ENCODE results near the gene SLC30A10. TPM values are rescaled to one million over a fixed set of nuclear protein-coding genes. Genes with fewer than 3 reads are reported as not detected.
"Not testable (repeated sequence)": the region's sequence is repeated elsewhere in the genome, so short reads cannot be mapped to it uniquely, and the experiment has no call there.

Gene SLC30A10
- total and polyA plus RNA-seq, 2 donors (not counting 1 experiment from before 2014, with no cell fraction given), result 0.06 TPM; not detected in 1

- H3K27ac Mint-ChIP-seq; H3K4me3 Mint-ChIP-seq; H3K9me3 ChIP-seq (ENCODE audit: control extremely low read depth in 1 of 3, control insufficient read depth in 2 of 3, insufficient read depth in 1 of 3, low read length in 2 of 3): not testable (repeated sequence)
Observed at GRCh38 chr1:219888667-219889066, 39.7 kb downstream of the SLC30A10 start.

GRCh38 chr1:219885680-219886079 is 42.7 kb downstream of the SLC30A10 start:
- intact Hi-C loops (cut with micrococcal nuclease), result no loop called here

More at GRCh38 chr1:219888667-219889066, 39.7 kb downstream of the SLC30A10 start:
- H3K36me3 ChIP-seq (replicated peaks in 1 of 2; ENCODE audit: control extremely low read depth in 1 of 2, control insufficient read depth in 1 of 2, extremely low read depth in 1 of 2, insufficient read depth in 2 of 2, low read length in 1 of 2); ATAC-seq (ENCODE audit: low read depth); H3K9ac ChIP-seq (ENCODE audit: low read length); intact Hi-C loops (cut with micrococcal nuclease); H3K4me1 Mint-ChIP-seq; CTCF ChIA-PET; H3K4me2 ChIP-seq (replicated peaks; ENCODE audit: low read depth, low read length, poor library complexity, severe bottlenecking); DNase-seq; H4K20me1 ChIP-seq (ENCODE audit: control insufficient read depth, insufficient read depth, low read length, poor library complexity, severe bottlenecking); H3K27ac ChIP-seq (ENCODE audit: low read length in 2 of 2); H3K4me3 ChIP-seq (ENCODE audit: control extremely low read depth in 1 of 5, extremely low read depth in 1 of 5, insufficient read depth in 1 of 5, low read depth in 2 of 5, low read length in 4 of 5); H3K4me1 ChIP-seq (ENCODE audit: control insufficient read depth in 2 of 2, insufficient read depth in 2 of 2, low read length in 2 of 2); H3K27me3 ChIP-seq (replicated peaks in 1 of 4; ENCODE audit: control extremely low read depth in 1 of 4, control insufficient read depth in 3 of 4, insufficient read depth in 4 of 4, low read length in 3 of 4); POLR2A ChIA-PET; H2AFZ ChIP-seq (ENCODE audit: insufficient read depth, low read depth, low read length, poor library complexity, severe bottlenecking); H3K79me2 ChIP-seq (ENCODE audit: control insufficient read depth, insufficient read depth, low read length); H3K9me3 Mint-ChIP-seq (ENCODE audit: insufficient read depth): not testable (repeated sequence)
- WGBS (ENCODE audit: insufficient coverage), result no CpG with 5 or more reads among the region's 4 CpGs
- H3K27me3 Mint-ChIP-seq, result peaks cover 32% of the 10 kb centered on the region

More at GRCh38 chr1:219885680-219886079, 42.7 kb downstream of the SLC30A10 start:
- no peaks in the 10 kb centered on the region for H3K9me3 ChIP-seq (ENCODE audit: control extremely low read depth in 1 of 3, control insufficient read depth in 2 of 3, insufficient read depth in 1 of 3, low read length in 2 of 3)
- no peak for TF ChIP-seq CTCF (IDR thresholded peaks at IDR 0.05)
- TF ChIP-seq EZH2 (IDR thresholded peaks at IDR 0.05; ENCODE audit: borderline replicate concordance, insufficient read depth, low read depth, low read length, poor library complexity, severe bottlenecking), result no peak
- H3K27ac Mint-ChIP-seq, result no peak overlapping the region
- ChIA-PET CTCF (no interaction called here), POLR2A (no interaction called here)
- H3K4me3 Mint-ChIP-seq, result no peak overlapping the region
- no peaks in the 10 kb centered on the region for H3K36me3 ChIP-seq (replicated peaks in 1 of 2; ENCODE audit: control extremely low read depth in 1 of 2, control insufficient read depth in 1 of 2, extremely low read depth in 1 of 2, insufficient read depth in 2 of 2, low read length in 1 of 2)
- H3K9me3 Mint-ChIP-seq (ENCODE audit: insufficient read depth), result no peaks in the 10 kb centered on the region
- H3K4me1 Mint-ChIP-seq, result no peaks in the 10 kb centered on the region
- ATAC-seq (ENCODE audit: low read depth) (no peak), DNase-seq (no peak)
- no peaks in the 10 kb centered on the region for H3K4me1 ChIP-seq (ENCODE audit: control insufficient read depth in 2 of 2, insufficient read depth in 2 of 2, low read length in 2 of 2)
- peaks cover 44% of the 10 kb centered on the region for H3K27me3 Mint-ChIP-seq
- no peak overlapping the region for H3K9ac ChIP-seq (ENCODE audit: low read length)
- H3K4me3 ChIP-seq (ENCODE audit: control extremely low read depth in 1 of 5, extremely low read depth in 1 of 5, insufficient read depth in 1 of 5, low read depth in 2 of 5, low read length in 4 of 5), result no peak overlapping the region
- no peaks in the 10 kb centered on the region for H4K20me1 ChIP-seq (ENCODE audit: control insufficient read depth, insufficient read depth, low read length, poor library complexity, severe bottlenecking)
- no peak overlapping the region for H3K4me2 ChIP-seq (replicated peaks; ENCODE audit: low read depth, low read length, poor library complexity, severe bottlenecking)
- H3K79me2 ChIP-seq (ENCODE audit: control insufficient read depth, insufficient read depth, low read length), result no peaks in the 10 kb centered on the region
- no peak overlapping the region for H2AFZ ChIP-seq (ENCODE audit: insufficient read depth, low read depth, low read length, poor library complexity, severe bottlenecking)
- no peak overlapping the region for H3K27ac ChIP-seq (ENCODE audit: low read length in 2 of 2)
- no CpG with 5 or more reads among the region's 2 CpGs for WGBS (ENCODE audit: insufficient coverage)
- H3K27me3 ChIP-seq (replicated peaks in 1 of 4; ENCODE audit: control extremely low read depth in 1 of 4, control insufficient read depth in 3 of 4, insufficient read depth in 4 of 4, low read length in 3 of 4), result peaks cover 0 to 4% (median 0%) of the 10 kb centered on the region in 4 experiments
